HepG2 (cell line): ENCODE measurements around the gene MORN1.

Source experiments
- CTCF ChIP-seq: sonication (generic); formaldehyde crosslinking; IDR thresholded peaks from 2 replicates; pipeline ENCODE4 v1.5.0; 2020; ENCODE audit warnings: mild to moderate bottlenecking, missing genetic modification reagents, moderate library complexity
- MAZ ChIP-seq, 2 experiments: sonication (generic) in 1 of 2; formaldehyde crosslinking in 1 of 2; IDR thresholded peaks; 2 replicates each; pipeline versions ENCODE4 v1.5.0 to v1.6.1; 2012 to 2020; ENCODE audit warnings: low read depth in 2 of 2, mild to moderate bottlenecking in 2 of 2, borderline replicate concordance in 1 of 2, improper control_type of control experiment in 1 of 2, low read length in 1 of 2, missing genetic modification reagents in 1 of 2, moderate library complexity in 1 of 2
- MBNL3 ChIP-seq: fragments of 250-450 bp; sonication (Bioruptor Pico); conservative IDR thresholded peaks from 2 replicates; pipeline ENCODE4 v1.8.0; 2022; ENCODE audit warnings: mild to moderate bottlenecking, inconsistent platforms
- MTA1 ChIP-seq: sonication (generic); formaldehyde crosslinking; IDR thresholded peaks from 2 replicates; pipeline ENCODE4 v1.4.0; 2020; ENCODE audit warnings: missing genetic modification reagents, mild to moderate bottlenecking, borderline replicate concordance
- POLR2A ChIP-seq, 2 experiments: IDR thresholded peaks; 2 replicates each; pipeline ENCODE4 v1.6.1; 2011; ENCODE audit warnings: low read depth in 2 of 2, low read length in 2 of 2, mild to moderate bottlenecking in 1 of 2, moderate library complexity in 1 of 2; ENCODE audit not compliant: insufficient read depth in 1 of 2
- POLR2AphosphoS5 ChIP-seq: IDR thresholded peaks from 2 replicates; pipeline ENCODE4 v1.6.1; 2012; ENCODE audit warnings: low read depth, low read length
- RAD21 ChIP-seq: fragments of 450-650 bp; formaldehyde crosslinking; IDR thresholded peaks from 2 replicates; pipeline ENCODE4 v1.5.0; 2020; ENCODE audit warnings: mild to moderate bottlenecking
- SIN3A ChIP-seq: IDR thresholded peaks from 2 replicates; pipeline ENCODE4 v1.6.1; 2011; ENCODE audit warnings: low read depth, mild to moderate bottlenecking, control low read depth, low read length, borderline replicate concordance
- SMYD3 ChIP-seq: sonication (generic); formaldehyde crosslinking; IDR thresholded peaks from 2 replicates; pipeline ENCODE4 v1.8.1; 2023; ENCODE audit warnings: mild to moderate bottlenecking, missing genetic modification reagents
- TAF1 ChIP-seq: sonication (generic); formaldehyde crosslinking; IDR thresholded peaks from 2 replicates; pipeline ENCODE4 v1.4.0; 2020; ENCODE audit warnings: missing genetic modification reagents
- ZSCAN21 ChIP-seq: sonication (generic); formaldehyde crosslinking; IDR thresholded peaks from 2 replicates; pipeline ENCODE4 v1.8.0; 2022; ENCODE audit warnings: mild to moderate bottlenecking, missing genetic modification reagents, moderate library complexity, borderline replicate concordance
- TF ChIP-seq, protein P1 (sequence below): sonication (generic); formaldehyde crosslinking; IDR thresholded peaks from 2 replicates; pipeline ENCODE4 v1.4.0; 2020; ENCODE audit warnings: missing genetic modification reagents
- TF ChIP-seq, protein P2 (sequence below): sonication (generic); formaldehyde crosslinking; IDR thresholded peaks from 2 replicates; pipeline ENCODE4 v1.8.1; 2023; ENCODE audit warnings: mild to moderate bottlenecking, missing genetic modification reagents, borderline replicate concordance
- TF ChIP-seq, protein P3 (sequence below): sonication (generic); formaldehyde crosslinking; conservative IDR thresholded peaks from 2 replicates; pipeline ENCODE4 v1.4.0; 2020; ENCODE audit warnings: missing genetic modification reagents

DNA sequence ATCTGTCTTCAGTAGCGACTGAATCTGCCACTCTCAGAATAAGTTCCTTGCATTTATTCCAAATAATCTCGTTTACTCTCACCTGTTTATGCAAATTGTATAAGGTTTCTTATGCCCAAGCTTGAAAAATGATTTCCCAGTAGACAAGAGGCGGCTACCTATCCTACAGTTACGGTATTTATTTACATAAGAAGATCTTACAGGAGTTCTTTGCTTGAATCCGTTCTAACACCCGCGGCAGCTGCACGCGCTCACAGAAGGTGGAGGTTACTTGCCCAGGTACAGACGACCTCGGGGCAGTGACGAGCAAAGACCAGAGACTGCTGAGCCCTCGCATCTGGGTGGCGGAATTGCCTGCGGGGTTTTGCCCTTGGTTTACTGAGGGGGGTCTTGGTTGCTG is 83.4 kb downstream of the MORN1 start:
- TF ChIP-seq MBNL3 (CRISPR knock-in tag) (no peak), MAZ (IDR thresholded peaks at IDR 0.05; ENCODE audit: borderline replicate concordance, low read depth, low read length) (no peak), MAZ (CRISPR knock-in tag; IDR thresholded peaks at IDR 0.05; ENCODE audit: low read depth) (no peak), CTCF (CRISPR knock-in tag) (no peak), RAD21 (CRISPR knock-in tag) (no peak), POLR2A (IDR thresholded peaks at IDR 0.05; ENCODE audit: insufficient read depth in 1 of 2, low read depth in 2 of 2, low read length in 2 of 2) (no peak), MTA1 (CRISPR knock-in tag) (no peak), TAF1 (CRISPR knock-in tag) (no peak), ZSCAN21 (CRISPR knock-in tag) (no peak), POLR2AphosphoS5 (no peak), SIN3A (no peak), SMYD3 (CRISPR knock-in tag) (no peak)
- TF ChIP-seq, protein P1, sequence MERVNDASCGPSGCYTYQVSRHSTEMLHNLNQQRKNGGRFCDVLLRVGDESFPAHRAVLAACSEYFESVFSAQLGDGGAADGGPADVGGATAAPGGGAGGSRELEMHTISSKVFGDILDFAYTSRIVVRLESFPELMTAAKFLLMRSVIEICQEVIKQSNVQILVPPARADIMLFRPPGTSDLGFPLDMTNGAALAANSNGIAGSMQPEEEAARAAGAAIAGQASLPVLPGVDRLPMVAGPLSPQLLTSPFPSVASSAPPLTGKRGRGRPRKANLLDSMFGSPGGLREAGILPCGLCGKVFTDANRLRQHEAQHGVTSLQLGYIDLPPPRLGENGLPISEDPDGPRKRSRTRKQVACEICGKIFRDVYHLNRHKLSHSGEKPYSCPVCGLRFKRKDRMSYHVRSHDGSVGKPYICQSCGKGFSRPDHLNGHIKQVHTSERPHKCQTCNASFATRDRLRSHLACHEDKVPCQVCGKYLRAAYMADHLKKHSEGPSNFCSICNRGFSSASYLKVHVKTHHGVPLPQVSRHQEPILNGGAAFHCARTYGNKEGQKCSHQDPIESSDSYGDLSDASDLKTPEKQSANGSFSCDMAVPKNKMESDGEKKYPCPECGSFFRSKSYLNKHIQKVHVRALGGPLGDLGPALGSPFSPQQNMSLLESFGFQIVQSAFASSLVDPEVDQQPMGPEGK (CRISPR knock-in tag): no peak
- TF ChIP-seq, protein P2, sequence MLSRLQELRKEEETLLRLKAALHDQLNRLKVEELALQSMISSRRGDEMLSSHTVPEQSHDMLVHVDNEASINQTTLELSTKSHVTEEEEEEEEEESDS: no peak
- TF ChIP-seq, protein P3, sequence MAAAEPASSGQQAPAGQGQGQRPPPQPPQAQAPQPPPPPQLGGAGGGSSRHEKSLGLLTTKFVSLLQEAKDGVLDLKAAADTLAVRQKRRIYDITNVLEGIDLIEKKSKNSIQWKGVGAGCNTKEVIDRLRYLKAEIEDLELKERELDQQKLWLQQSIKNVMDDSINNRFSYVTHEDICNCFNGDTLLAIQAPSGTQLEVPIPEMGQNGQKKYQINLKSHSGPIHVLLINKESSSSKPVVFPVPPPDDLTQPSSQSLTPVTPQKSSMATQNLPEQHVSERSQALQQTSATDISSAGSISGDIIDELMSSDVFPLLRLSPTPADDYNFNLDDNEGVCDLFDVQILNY (CRISPR knock-in tag): no peak
